Adipocyte (in vitro differentiated cells): ENCODE data around the gene HPX.
"Not testable (repeated sequence)": the region's sequence is repeated elsewhere in the genome, so short reads cannot be mapped to it uniquely, and the experiment has no call there.

Experiments used
- DNase-seq: peaks from one replicate; pipeline ENCODE4 v3.0.0-alpha.2; 2015; ENCODE audit warnings: low read depth
- H3K27me3 ChIP-seq: replicated peaks from 2 replicates; pipeline ENCODE4 v1.7.0; 2013; ENCODE audit warnings: mild to moderate bottlenecking, low read length, moderate library complexity; ENCODE audit not compliant: control insufficient read depth, insufficient read depth
- H3K36me3 ChIP-seq: 2 replicates; pipeline ENCODE4 v1.7.0; 2013; ENCODE audit warnings: low read length, mild to moderate bottlenecking, moderate library complexity; ENCODE audit not compliant: control insufficient read depth, insufficient read depth, severe bottlenecking
- H3K4me1 ChIP-seq: 2 replicates; pipeline ENCODE4 v1.7.0; 2013; ENCODE audit warnings: mild to moderate bottlenecking, low read length, moderate library complexity; ENCODE audit not compliant: control insufficient read depth, insufficient read depth
- H3K4me3 ChIP-seq: 2 replicates; pipeline ENCODE4 v1.7.0; 2013; ENCODE audit warnings: mild to moderate bottlenecking, low read length, moderate library complexity
- H3K9ac ChIP-seq: 2 replicates; pipeline ENCODE4 v1.7.0; 2013; ENCODE audit warnings: mild to moderate bottlenecking, low read length, moderate library complexity
- H3K9me3 ChIP-seq: 2 replicates; pipeline ENCODE4 v1.7.0; 2013; ENCODE audit warnings: mild to moderate bottlenecking, low read length, moderate library complexity; ENCODE audit not compliant: control insufficient read depth

Gene HPX

DNA sequence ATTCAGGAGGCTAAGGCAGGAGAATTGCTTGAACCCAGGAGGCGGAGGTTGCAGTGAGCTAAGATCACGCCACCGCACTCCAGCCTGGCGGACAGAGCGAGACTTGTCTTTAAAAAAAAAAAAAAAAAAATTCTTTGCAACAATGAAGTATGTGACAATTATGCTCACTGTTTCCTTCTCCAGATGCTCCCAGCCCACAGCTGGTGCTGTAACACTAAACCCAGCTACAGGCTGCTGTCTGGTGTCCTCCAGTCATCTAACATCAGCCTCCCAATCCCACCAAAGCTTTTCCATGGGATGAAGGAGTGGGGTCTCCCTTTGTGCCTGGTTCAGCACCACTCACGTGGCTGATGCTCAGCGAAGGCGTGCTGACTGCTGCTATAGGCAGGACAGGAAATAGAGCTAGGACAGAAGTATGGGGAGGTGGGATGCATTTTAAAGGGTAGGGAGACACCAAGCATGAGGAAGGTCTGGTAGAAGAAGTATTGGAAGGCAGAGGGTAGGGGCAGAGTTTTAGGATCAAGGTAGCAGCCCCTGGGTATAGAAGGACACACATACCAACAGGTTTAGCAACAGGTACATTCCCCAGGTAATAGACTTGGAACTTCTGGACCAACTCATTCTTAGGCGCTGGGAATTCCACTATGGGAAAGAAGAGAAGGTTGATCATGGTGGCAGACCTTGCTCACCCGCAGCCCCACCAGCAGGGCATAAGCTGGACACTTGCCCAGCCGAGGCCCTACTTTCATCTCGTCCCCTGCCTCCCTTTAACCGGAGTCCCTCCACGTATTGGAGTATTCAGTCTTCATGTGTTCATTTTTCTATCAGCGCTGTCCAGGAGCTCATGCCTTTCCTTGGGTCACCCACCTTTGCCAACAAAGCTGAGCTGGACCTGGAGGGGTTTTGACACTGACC, 40.1 kb downstream of the HPX start:
- Histone ChIP-seq H3K36me3 (peaks cover 11% of the 10 kb centered on the region), H3K27me3 (no peaks in the 10 kb centered on the region), H3K9me3 (no peaks in the 10 kb centered on the region), H3K9ac (no peak overlapping the region), H3K4me3 (no peak overlapping the region), H3K4me1 (peaks cover 26% of the 10 kb centered on the region)
- DNase-seq: no peak

DNA sequence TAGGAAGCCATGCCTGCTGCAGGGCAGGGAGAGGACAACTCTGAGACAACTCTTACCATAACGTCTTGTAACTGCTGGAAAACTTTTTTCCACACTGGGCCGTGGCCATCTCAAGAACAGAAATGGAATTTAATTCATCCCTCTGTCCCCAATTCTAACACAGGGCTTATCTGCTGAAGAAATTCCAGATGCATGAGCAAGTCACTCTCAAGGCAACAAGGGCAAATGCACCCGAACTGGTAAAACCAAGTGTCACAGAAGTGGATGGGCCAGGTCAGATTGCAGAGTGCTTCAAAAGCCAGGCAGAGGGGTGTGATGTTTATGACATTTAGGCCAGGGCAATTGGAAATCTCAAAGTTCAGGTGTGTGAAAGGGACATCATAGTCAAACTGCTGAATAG, 43.2 kb downstream of the HPX start:
- Histone ChIP-seq H3K9ac (no peak overlapping the region), H3K4me3 (no peak overlapping the region), H3K27me3 (no peaks in the 10 kb centered on the region), H3K9me3 (no peaks in the 10 kb centered on the region), H3K36me3 (peaks cover 25% of the 10 kb centered on the region), H3K4me1 (peaks cover 26% of the 10 kb centered on the region)
- DNase-seq: peak; percentile 42

DNA sequence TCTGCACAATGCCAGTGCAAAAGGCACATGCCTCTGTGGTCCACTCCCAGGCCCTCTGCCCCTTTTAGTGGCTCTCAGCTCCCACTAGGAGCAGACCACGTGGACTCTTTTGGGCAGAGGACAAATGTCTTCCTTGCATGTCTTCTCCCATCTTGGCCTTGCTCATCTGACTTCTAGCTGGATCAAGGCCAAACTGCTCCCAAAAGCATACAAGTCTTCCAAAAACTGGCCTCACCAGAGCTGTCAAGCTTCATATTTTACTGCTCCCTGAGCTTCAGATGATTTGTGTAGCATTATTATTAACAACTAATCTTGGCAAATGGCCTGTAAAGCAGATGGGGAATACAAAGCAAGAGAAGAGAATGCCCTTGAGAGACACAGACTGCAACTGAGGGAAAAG, 43.6 kb downstream of the HPX start:
- no peaks in the 10 kb centered on the region for H3K27me3 ChIP-seq
- peaks cover 26% of the 10 kb centered on the region for H3K4me1 ChIP-seq
- H3K4me3 ChIP-seq: no peak overlapping the region
- DNase-seq: no peak
- H3K36me3 ChIP-seq: peaks cover 25% of the 10 kb centered on the region
- H3K9me3 ChIP-seq: no peaks in the 10 kb centered on the region
- no peak overlapping the region for H3K9ac ChIP-seq

- no peak for DNase-seq
- H3K9me3 ChIP-seq: no peaks in the 10 kb centered on the region
- H3K4me1 ChIP-seq: peaks cover 38% of the 10 kb centered on the region
- H3K27me3 ChIP-seq: no peaks in the 10 kb centered on the region
- H3K36me3 ChIP-seq: peaks cover 16% of the 10 kb centered on the region
- no peak overlapping the region for H3K9ac ChIP-seq
- H3K4me3 ChIP-seq: no peak overlapping the region
Measured at GRCh38 chr11:6395470-6396060, 45.2 kb downstream of the HPX start.

GRCh38 chr11:6393989-6394670, 46.7 kb downstream of the HPX start:
- Histone ChIP-seq H3K4me1 (peaks cover 43% of the 10 kb centered on the region), H3K9ac (no peak overlapping the region), H3K36me3 (peaks cover 14% of the 10 kb centered on the region), H3K4me3 (no peak overlapping the region), H3K9me3 (no peaks in the 10 kb centered on the region), H3K27me3 (no peaks in the 10 kb centered on the region)
- no peak for DNase-seq

DNA sequence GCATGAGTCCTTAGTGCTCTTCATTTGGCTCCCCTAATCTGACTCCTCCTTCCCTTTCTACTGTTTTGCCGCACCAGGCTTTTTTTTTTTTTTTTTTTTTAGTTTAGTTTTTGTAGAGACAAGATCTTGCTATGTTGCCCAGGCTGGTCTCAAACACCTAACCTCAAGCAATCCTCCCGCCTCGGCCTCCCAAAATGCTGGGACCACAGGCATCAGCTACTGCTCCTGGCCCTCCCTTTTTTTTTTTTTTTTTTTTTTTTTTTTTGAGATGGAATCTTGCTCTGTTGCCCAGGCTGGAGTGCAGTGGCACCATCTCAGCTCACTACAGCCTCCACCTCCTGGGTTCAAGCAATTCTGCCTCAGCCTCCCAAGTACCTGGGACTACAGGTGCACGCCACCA, 48.5 kb downstream of the HPX start:
- H3K27me3 ChIP-seq, H3K9ac ChIP-seq, DNase-seq, H3K9me3 ChIP-seq, H3K4me3 ChIP-seq: not testable (repeated sequence)
- H3K36me3 ChIP-seq: peaks cover 14% of the 10 kb centered on the region
- H3K4me1 ChIP-seq: peaks cover 40% of the 10 kb centered on the region

DNA sequence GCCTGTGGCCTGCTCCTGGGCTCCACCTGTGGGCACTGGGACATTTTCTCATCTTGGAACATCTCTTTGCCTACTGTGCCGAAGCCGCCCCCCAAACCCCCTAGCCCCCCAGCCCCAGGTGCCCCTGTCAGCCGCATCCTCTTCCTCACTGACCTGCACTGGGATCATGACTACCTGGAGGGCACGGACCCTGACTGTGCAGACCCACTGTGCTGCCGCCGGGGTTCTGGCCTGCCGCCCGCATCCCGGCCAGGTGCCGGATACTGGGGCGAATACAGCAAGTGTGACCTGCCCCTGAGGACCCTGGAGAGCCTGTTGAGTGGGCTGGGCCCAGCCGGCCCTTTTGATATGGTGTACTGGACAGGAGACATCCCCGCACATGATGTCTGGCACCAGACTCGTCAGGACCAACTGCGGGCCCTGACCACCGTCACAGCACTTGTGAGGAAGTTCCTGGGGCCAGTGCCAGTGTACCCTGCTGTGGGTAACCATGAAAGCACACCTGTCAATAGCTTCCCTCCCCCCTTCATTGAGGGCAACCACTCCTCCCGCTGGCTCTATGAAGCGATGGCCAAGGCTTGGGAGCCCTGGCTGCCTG, 49.2 kb downstream of the HPX start:
- peaks cover 14% of the 10 kb centered on the region for H3K36me3 ChIP-seq
- no peaks in the 10 kb centered on the region for H3K27me3 ChIP-seq
- no peaks in the 10 kb centered on the region for H3K9me3 ChIP-seq
- H3K4me1 ChIP-seq: peaks cover 34% of the 10 kb centered on the region
- H3K9ac ChIP-seq: peak overlapping the region; percentile 95
- peak overlapping the region; percentile 98 for H3K4me3 ChIP-seq
- no peak for DNase-seq

DNA sequence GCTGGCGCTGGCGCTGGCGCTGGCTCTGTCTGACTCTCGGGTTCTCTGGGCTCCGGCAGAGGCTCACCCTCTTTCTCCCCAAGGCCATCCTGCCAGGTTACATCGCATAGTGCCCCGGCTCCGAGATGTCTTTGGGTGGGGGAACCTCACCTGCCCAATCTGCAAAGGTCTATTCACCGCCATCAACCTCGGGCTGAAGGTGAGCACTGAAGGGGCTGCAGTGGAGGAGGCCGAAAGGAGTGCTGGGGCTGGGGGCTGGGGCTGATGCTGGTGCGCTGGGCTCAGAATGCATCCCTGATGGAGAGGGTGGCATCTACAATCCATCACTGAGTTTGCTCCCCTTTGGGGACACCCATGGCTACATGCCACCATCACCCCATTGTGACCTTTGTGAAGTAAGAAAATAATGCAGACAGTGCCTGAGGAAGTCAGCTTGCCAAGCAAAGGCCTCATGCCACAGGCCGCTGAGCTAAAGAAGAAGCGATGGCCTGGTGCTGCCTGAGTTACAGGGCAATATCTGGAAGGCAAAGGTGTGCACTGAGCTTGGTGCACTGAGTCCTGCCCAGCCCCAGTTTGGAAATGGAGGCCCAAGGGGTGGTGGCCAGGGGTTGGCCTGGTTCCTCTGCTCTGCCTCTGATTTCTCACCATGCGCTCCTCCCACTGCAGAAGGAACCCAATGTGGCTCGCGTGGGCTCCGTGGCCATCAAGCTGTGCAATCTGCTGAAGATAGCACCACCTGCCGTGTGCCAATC, 49.9 kb downstream of the HPX start:
- Histone ChIP-seq H3K9me3 (no peaks in the 10 kb centered on the region), H3K4me1 (peaks cover 29% of the 10 kb centered on the region), H3K4me3 (peak overlapping the region; percentile 98), H3K36me3 (peaks cover 14% of the 10 kb centered on the region), H3K27me3 (no peaks in the 10 kb centered on the region), H3K9ac (peak overlapping the region; percentile 95)
- no peak for DNase-seq

DNA sequence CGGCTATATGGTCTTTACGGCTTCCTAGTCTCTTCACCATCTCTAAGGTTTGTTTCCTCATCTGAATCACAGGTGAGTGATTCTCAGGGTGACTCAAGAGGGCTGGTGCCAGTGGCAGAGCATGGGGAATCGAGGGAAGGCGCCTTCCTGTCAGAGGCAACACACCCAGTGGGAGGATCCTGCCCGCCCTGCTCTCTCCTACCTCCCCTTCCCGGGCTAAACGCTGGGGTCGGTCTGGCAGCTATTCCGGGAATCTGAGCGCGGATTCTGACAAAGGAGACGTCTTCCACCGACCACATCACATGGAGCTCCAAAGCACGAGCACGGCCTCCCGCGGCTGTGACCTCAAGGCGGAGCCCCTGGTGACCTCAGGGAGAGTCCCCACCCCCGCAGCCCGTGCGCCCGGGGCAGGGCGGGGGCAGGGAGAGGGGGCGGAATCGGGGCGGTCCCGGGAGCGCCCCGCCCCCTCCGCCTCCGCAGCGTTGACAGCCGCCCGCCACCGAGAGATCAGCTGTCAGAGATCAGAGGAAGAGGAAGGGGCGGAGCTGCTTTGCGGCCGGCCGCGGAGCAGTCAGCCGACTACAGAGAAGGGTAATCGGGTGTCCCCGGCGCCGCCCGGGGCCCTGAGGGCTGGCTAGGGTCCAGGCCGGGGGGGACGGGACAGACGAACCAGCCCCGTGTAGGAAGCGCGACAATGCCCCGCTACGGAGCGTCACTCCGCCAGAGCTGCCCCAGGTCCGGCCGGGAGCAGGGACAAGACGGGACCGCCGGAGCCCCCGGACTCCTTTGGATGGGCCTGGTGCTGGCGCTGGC, 50.7 kb downstream of the HPX start, which contains the start of gene SMPD1:
SMPD1 (plus strand) TSS at position 570 of the 813 bp plus-strand sequence; CDS start at position 695, 125 bp downstream.
- H3K4me1 ChIP-seq: peaks cover 29% of the 10 kb centered on the region
- no peaks in the 10 kb centered on the region for H3K27me3 ChIP-seq
- H3K36me3 ChIP-seq: peaks cover 14% of the 10 kb centered on the region
- peak within 1 kb of the TSS; percentile 98 for H3K4me3 ChIP-seq
- peak within 1 kb of the TSS; percentile 95 for H3K9ac ChIP-seq
- DNase-seq: peak; percentile 94
- H3K9me3 ChIP-seq: no peaks in the 10 kb centered on the region

DNA sequence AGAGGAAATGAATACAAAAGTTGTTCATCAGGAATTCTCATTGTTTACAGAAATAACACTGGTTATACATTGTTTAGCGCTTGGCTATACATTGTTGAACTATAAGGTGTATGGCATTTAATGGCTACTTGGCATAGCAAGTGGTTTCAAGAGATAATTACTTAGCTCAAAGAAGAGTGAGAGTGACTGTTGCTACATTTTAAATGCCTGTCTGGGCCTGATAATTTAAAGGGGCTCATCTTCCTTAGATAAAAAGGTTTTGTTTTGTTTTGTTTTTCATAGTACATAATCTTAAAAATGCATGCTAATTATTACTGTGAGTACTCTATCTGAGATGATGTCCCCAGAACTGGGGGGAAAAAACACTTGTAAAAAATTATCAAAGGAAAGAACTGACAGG, 52.0 kb downstream of the HPX start:
- no peak overlapping the region for H3K4me3 ChIP-seq
- H3K9me3 ChIP-seq: no peaks in the 10 kb centered on the region
- no peak for DNase-seq
- no peaks in the 10 kb centered on the region for H3K27me3 ChIP-seq
- no peak overlapping the region for H3K9ac ChIP-seq
- H3K4me1 ChIP-seq: peaks cover 29% of the 10 kb centered on the region
- H3K36me3 ChIP-seq: peaks cover 4% of the 10 kb centered on the region
